ENCODE data around the gene CCDC183.

DNA sequence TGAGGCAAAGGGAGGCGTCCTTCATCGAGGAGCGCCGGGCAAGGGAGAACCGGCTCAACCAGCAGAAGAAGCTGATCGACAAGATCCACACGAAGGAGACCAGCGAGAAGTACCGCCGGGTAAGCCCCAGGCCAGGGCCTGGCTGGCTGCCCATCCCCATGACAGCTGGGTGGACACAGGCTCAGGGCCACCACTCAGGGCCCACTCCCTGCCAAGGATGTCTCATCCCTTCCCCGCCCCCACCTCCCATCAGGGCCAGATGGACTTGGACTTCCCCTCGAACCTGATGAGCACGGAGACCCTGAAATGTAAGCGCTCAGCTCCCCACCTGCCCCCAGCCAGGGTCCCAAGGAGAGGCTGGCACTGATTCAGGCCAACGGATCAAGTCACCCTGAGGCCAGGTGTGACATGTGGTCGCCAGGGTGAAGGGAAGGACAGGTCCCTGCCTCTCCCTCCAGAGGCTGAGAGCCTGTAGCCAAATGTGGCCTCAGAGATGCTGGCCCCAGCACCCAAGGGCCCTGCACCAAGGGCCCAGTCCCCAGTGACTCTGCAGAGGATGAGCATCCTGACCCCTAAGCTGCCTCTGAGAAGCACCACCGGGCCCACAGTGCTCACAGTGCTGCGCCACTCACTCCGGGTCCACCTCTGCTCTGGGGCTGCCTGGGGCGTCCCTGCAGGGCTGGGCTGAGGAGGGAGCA lies 8.5 kb downstream of the CCDC183 start:
- TF ChIP-seq ZNF274 (IDR thresholded peaks at IDR 0.05; ENCODE audit: low read depth, low read length) (no peak), YY1 (IDR thresholded peaks at IDR 0.05; ENCODE audit: insufficient read depth, insufficient read length) (no peak)
